B cell (primary cell): ENCODE results near the gene NPTN.

Source experiments
- CTCF ChIP-seq: fragments of 200-600 bp; IDR thresholded peaks from one replicate; pipeline ENCODE4 v1.8.0; 2022; ENCODE audit warnings: antibody characterized with exemption, mild to moderate bottlenecking
- EZH2 ChIP-seq: IDR thresholded peaks from 2 replicates; pipeline ENCODE4 v1.6.1; 2012; ENCODE audit warnings: borderline replicate concordance, low read depth, mild to moderate bottlenecking, moderate library complexity, low read length; ENCODE audit not compliant: insufficient read depth, poor library complexity, severe bottlenecking

- no peak for TF ChIP-seq CTCF
- no peak for TF ChIP-seq EZH2
Observed at GRCh38 chr15:73515527-73515926, 117.7 kb downstream of the NPTN start.
